Kasumi-1 (cell line): ENCODE measurements around the gene AHNAK.
A peak's percentile ranks its signal among the peaks of the same experiment; 100 is the strongest.
"Not testable (repeated sequence)": the region's sequence is repeated elsewhere in the genome, so short reads cannot be mapped to it uniquely, and the experiment has no call there.

Source experiments
- DNase-seq, 2 experiments: peaks; one replicate each; lab custom pipeline; 2025; lab: John Stamatoyannopoulos, UW

AHNAK gene

GRCh38 chr11:62572431-62572830 lies 25.8 kb upstream of the AHNAK start:
- no peak for DNase-seq

GRCh38 chr11:62571493-62571892 lies 24.9 kb upstream of the AHNAK start:
- DNase-seq, result not testable (repeated sequence)

- not testable (repeated sequence) for DNase-seq
Measured at GRCh38 chr11:62570903-62571302, 24.3 kb upstream of the AHNAK start.

GRCh38 chr11:62569611-62570010 lies 23.0 kb upstream of the AHNAK start:
- no peak for DNase-seq

GRCh38 chr11:62567018-62567633 lies 20.5 kb upstream of the AHNAK start:
- no peak for DNase-seq

- DNase-seq, result no peak
Measured at GRCh38 chr11:62566247-62566646, 19.6 kb upstream of the AHNAK start.

- DNase-seq, result no peak
Measured at GRCh38 chr11:62565100-62565802, 18.6 kb upstream of the AHNAK start.

- DNase-seq, result not testable (repeated sequence)
Measured at GRCh38 chr11:62561677-62562230, 15.1 kb upstream of the AHNAK start.

GRCh38 chr11:62560566-62561103 lies 14.0 kb upstream of the AHNAK start:
- peak; percentile 86 to 88 for DNase-seq

- not testable (repeated sequence) for DNase-seq
Measured at GRCh38 chr11:62559626-62560025, 13.0 kb upstream of the AHNAK start.

- DNase-seq, result no peak
Measured at GRCh38 chr11:62559204-62559603, 12.6 kb upstream of the AHNAK start.

GRCh38 chr11:62558669-62559068 lies 12.1 kb upstream of the AHNAK start:
- DNase-seq, result no peak

GRCh38 chr11:62556875-62557631 lies 10.4 kb upstream of the AHNAK start:
- DNase-seq, result peak; percentile 77

GRCh38 chr11:62556108-62556874 lies 9.7 kb upstream of the AHNAK start:
- peak; percentile 98 to 99 for DNase-seq

GRCh38 chr11:62555464-62556107 lies 9.0 kb upstream of the AHNAK start:
- DNase-seq, result peak; percentile 80

GRCh38 chr11:62554387-62555167 lies 8.0 kb upstream of the AHNAK start:
- DNase-seq, result no peak

GRCh38 chr11:62553839-62554361 lies 7.3 kb upstream of the AHNAK start:
- DNase-seq, result no peak

GRCh38 chr11:62553080-62553838 lies 6.7 kb upstream of the AHNAK start:
- DNase-seq, result peak; percentile 45 to 59

- DNase-seq, result no peak
Measured at GRCh38 chr11:62552485-62553079, 6.0 kb upstream of the AHNAK start.
